Medulla oblongata (tissue), 1 donor: Measurements from ENCODE around the gene ITGB2.

Experiments used
- DNase-seq: peaks from one replicate; pipeline ENCODE4 v3.0.0-alpha.2; 2015; ENCODE audit errors: extremely low spot score

Gene ITGB2

GRCh38 chr21:44867999-44868700, 52.5 kb downstream of the ITGB2 start:
- no peak for DNase-seq

GRCh38 chr21:44867464-44867863, 53.2 kb downstream of the ITGB2 start:
- no peak for DNase-seq

GRCh38 chr21:44866780-44867179, 53.9 kb downstream of the ITGB2 start:
- DNase-seq: no peak

DNA sequence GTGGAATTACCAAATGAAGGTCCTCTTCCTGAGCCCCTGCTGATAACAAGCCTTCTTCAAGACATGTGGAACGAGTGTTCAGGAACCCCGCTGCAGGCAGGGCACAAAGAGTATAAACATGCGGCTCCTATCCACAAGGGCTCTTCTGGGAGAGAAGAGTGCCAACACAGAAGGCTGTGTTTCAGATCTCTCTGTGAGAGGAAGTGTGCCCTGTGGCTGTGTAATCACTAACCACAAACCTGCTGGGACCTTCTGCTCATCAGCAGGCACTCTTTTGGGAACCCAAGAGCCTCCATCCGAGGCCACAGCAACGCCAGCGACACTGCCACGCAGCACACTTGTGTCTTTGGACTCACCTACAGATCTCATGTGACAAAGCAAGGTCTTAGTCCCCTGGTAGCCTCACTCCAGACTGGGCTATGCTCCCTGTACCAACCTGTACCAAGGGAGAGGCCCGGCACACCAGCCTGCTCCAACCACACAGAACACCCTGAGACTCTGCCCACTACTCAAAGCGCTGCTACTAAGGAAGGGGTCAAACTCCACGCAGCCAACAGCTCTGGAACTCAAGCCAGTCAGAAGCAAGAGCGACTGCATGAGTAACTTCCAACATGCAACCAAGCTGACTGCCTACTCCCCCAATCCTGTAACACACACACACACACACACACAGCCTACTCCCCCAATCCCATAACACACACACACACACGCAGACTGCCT, 55.0 kb downstream of the ITGB2 start:
- peak; percentile 27 for DNase-seq

DNA sequence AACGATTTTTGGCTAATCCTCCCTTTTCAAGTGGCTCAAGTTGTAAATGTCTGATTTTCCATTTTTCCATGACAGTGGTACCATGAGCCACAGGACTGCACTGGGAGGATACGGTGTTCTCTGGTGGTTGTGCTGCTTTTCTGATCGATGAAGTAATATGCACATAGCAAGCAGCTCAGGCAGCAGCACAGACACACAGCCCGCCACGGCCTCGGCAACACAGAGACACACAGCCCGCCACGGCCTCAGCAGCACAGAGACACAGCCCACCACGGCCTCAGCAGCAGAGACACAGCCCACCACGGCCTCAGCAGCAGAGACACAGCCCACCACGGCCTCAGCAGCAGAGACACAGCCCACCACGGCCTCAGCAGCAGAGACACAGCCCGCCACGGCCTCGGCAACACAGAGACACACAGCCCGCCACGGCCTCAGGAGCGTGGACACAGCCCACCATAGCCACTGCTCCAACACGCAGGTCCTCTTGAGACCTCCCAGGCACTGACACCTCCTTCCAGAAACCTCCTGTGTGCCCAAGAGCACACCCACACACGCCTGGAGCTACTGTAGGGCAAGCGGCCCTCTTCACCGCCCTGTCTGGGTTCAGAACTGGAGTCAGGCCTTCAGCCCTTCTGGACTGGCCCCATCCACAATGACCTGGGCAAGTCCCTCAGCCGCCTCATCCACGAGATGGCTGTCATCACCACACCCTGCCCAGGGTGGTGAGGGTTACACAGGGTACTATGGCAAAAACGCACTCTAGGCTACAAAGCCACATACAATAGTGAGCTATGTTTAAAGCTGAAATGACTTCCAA, 57.6 kb downstream of the ITGB2 start:
- DNase-seq: no peak

GRCh38 chr21:44858791-44859190, 61.9 kb downstream of the ITGB2 start:
- DNase-seq: no peak

- DNase-seq: no peak
These were observed 62.4 kb downstream of the ITGB2 start for GRCh38 chr21:44858291-44858690.

DNA sequence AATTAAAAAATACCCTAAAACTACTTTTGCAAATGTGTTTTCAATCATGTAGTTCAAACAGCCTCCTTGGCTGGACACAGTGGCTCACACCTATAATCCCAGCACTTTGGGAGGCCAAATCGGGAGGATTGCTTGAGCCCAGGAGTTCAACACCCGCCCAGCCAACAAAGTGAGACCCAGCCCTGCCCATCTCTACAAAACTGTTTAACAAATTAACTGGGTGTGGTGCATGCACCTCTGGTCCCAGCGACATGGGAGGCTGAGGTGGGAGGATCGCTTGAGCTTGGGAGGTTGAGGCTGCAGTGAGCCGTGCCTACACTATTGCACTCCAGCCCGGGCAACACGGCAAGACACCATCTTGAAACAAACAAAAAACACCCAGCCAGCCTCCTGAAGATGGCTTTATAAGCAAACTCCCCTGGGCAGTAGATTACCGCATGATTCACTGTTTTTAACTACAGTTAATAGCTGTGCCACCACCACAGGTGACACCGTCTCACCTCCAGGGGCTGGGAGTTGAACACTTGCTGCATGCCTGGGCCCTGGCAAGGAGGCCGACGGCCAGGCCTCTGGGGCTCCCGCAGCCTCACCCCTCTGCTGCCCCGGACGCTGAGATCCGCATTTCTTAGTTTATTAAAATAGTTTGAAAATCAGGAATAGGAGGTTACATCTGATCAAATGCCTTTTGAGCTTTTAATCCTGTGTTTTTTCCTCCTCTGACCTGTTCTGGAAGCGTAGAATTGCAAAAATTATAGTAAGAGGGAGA, 63.4 kb downstream of the ITGB2 start:
- DNase-seq: no peak

DNA sequence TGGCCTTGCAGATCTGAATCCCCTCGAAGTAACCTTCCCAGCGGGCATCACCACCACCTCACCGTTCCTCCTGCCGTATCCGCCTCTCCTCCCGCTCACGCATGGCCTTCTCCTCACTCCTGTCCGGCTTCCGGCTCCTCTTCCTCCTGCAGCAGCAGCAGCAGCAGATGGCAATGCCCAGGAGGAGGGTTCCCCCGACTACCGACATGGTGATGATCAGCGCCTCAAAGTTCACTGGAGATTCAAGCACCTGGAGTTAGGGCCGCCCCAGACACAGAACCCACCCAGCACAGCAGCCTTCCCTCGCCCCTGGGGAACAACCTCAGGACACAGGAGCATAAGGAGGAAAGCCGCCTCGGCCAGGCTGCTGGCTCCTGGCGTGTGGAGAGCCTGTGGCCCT, 64.6 kb downstream of the ITGB2 start:
- no peak for DNase-seq

GRCh38 chr21:44855572-44855971, 65.1 kb downstream of the ITGB2 start:
- DNase-seq: no peak

GRCh38 chr21:44854664-44855446, 65.8 kb downstream of the ITGB2 start:
- no peak for DNase-seq

- DNase-seq: no peak
These were observed 66.4 kb downstream of the ITGB2 start for GRCh38 chr21:44854391-44854663.

GRCh38 chr21:44853601-44854390, 66.9 kb downstream of the ITGB2 start:
- no peak for DNase-seq

GRCh38 chr21:44850905-44851657, 69.6 kb downstream of the ITGB2 start:
- no peak for DNase-seq

DNA sequence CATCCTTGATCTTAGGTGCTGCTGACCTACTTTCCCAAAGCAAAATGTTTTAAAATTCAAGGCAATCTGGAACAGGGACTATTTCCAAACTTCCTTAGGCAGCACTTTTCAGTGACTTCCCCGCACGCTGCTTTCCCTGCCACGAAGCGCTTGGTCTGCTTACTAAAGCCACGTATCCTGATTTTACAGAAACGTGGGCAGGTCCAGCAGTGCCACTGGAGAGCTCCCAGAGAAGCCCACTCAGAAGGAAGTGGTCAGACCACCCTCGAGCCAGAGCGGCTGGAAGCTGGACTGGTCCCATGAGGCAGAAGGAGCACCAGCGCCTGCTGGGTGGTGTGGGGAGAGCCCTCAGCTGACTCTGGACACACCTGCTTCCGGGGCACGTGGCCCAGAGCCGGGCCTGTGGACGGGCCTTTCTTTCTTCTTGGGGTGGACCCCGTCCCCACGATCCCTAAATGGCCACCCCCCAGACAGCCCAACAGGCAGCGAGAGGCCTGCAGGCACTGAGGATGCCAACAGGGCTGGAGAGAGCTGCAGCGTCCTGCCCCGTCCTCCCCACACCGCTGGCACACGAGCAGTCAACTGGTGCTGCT, 70.4 kb downstream of the ITGB2 start:
- DNase-seq: no peak

DNA sequence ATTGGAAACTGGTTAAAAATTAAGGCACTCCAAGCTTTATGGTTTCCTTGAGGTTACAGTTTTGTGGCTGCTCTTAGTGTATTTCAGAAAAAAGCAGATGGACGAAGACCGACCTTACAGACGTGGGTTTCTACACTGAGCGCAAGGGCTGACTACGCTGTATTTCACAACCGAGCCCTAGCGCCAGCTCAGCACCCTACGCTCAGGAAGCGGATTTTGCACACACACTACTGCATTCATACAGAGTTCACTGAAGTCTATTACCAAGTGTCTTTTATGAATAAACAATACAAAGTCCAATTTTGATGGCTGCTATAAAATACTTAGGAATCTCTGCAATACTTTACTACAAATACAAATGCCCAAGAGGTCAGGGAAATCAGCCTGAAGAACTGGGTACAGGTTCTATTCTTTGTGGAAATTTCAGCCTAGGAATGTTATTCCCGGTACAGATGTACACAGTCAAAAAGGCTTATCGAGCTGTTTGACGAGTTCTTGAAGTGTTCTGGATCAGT, 71.0 kb downstream of the ITGB2 start:
- DNase-seq: no peak

DNA sequence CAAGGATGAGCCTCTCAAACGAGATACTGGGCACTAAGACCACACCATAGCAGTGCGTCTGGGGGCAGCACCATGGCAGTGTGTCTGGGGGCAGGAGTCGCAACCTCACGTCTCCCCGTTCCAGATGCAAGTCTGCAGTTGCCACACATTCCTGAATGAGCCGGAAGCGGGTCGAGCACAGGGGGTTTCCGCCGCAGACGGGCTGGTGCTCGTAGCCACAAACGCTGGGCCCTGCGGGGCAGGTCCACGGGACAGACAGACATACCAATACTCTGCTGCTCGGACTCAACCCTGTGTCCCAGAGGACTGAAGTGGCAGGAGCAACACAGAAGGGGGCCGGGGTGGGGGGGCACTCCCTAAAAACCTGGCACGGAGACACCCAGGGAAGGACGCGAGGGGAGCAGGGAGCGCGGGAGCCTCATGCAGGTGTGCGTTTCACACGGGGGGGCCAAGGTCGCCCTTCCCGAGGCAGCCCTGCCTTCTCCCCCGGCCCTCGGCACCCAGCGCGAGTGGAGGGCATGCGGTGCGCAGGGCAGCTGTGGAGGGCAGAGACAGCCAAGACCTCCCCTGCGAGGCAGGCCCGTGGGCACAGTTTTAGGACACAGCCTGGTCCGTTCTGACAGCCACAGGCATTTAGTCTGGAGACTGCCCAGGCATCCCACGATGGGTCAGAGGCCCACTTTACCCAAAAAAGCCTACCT, 71.7 kb downstream of the ITGB2 start:
- no peak for DNase-seq

- no peak for DNase-seq
These were observed 73.2 kb downstream of the ITGB2 start for GRCh38 chr21:44847261-44848056.
